Measurements from ENCODE around the gene ASAP2. TPM values are rescaled to one million over a fixed set of nuclear protein-coding genes. Genes with fewer than 3 reads are reported as not detected.

ASAP2 gene
- total and polyA plus RNA-seq, 9 of the 15 experiments (the other 6 are each of a cell fraction or from before 2014, with no cell fraction given) = 0.06 to 4.3 (median 3.1) TPM

DNA sequence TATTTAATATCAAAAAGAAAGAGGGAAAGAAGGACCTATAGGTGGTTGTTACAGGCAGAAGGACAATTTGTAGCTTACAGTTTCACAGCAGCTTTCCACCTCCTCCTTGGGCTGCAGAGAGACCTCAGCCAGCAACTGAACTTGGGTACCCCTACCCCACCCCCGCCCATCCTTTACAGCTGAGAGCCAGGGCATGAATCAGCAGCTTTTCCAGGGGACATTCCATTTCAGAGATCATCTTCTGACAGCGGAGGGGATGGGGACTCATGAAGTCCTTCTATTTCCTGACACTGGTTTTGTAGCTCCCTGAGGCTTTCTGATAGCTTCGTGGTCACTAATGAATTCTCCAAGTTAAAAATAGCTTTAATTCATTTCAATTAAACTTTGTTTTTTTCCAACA is 120.4 kb downstream of the ASAP2 start (continued):
- TF ChIP-seq RCOR1 (IDR thresholded peaks at IDR 0.05; ENCODE audit: borderline replicate concordance in 1 of 2, low read depth in 2 of 2, low read length in 2 of 2) (peak in 1 of 2 experiments; percentile 15; a peak in 1 of 4 replicates), MAFG (tag; conservative IDR thresholded peaks at IDR 0.05) (peak; percentile 45), ZNF316 (IDR thresholded peaks at IDR 0.05) (peak; percentile 16; the same call in 1 of the 2 replicates), HNRNPH1 (optimal IDR thresholded peaks at IDR 0.05; ENCODE audit: low read depth, low read length) (no peak)
- TF ChIP-seq, protein P1, sequence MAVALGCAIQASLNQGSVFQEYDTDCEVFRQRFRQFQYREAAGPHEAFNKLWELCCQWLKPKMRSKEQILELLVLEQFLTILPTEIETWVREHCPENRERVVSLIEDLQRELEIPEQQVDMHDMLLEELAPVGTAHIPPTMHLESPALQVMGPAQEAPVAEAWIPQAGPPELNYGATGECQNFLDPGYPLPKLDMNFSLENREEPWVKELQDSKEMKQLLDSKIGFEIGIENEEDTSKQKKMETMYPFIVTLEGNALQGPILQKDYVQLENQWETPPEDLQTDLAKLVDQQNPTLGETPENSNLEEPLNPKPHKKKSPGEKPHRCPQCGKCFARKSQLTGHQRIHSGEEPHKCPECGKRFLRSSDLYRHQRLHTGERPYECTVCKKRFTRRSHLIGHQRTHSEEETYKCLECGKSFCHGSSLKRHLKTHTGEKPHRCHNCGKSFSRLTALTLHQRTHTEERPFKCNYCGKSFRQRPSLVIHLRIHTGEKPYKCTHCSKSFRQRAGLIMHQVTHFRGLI (CRISPR knock-in tag; IDR thresholded peaks at IDR 0.05) = no peak
- TF ChIP-seq, protein P2, sequence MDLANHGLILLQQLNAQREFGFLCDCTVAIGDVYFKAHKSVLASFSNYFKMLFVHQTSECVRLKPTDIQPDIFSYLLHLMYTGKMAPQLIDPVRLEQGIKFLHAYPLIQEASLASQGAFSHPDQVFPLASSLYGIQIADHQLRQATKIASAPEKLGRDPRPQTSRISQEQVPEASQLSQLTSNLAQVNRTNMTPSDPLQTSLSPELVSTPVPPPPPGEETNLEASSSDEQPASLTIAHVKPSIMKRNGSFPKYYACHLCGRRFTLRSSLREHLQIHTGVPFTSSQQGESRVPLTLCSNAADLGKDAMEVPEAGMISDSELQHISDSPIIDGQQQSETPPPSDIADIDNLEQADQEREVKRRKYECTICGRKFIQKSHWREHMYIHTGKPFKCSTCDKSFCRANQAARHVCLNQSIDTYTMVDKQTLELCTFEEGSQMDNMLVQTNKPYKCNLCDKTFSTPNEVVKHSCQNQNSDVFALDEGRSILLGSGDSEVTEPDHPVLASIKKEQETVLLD (IDR thresholded peaks at IDR 0.05) = no peak

DNA sequence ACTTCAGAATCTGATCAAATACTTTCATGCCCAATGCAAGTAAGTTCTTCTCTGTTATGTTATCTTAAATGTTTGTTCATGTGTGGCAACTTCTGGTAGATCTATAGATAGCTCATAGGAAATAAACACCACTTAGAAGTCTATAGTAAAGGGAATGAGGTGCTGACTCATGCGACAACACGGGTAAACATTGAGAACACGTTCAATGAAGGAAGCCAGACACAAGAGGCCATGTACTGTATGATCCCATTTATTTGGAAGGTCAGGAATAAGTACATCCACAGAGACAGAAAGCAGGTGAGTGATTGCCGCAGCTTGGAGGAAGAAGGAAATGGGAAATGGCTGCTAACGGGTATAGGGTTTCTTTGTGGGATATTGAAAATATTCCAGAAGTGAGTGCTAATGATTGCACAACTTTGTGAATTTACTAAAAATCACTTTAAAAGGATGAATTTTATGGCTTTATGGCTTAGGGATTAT is 121.3 kb downstream of the ASAP2 start:
- Histone ChIP-seq H3K36me3 (ENCODE audit: control insufficient read depth, insufficient read depth, low read length) (no peaks in the 10 kb centered on the region; the same call in 2 of the 3 replicates), H3K9me3 (replicated peaks; ENCODE audit: control insufficient read depth, insufficient read depth, low read depth, low read length) (no peaks in the 10 kb centered on the region), H3K4me3 (no peak overlapping the region), H4K20me1 (replicated peaks; ENCODE audit: control insufficient read depth, insufficient read depth, low read length) (no peaks in the 10 kb centered on the region), H3K27ac (ENCODE audit: extremely low read depth, low read depth, low read length) (no peak overlapping the region), H3K27me3 (ENCODE audit: control insufficient read depth in 2 of 2, insufficient read depth in 2 of 2, low read length in 2 of 2) (peaks cover 0 to 8% of the 10 kb centered on the region in 2 experiments; a peak in 2 of 5 replicates), H3K4me2 (ENCODE audit: insufficient read depth, low read length) (no peak overlapping the region; the same call in 1 of the 2 replicates), H3K9ac (ENCODE audit: insufficient read depth in 1 of 2, low read depth in 2 of 2, low read length in 2 of 2) (no peak overlapping the region), H3K4me1 (replicated peaks in 1 of 2; ENCODE audit: control insufficient read depth in 2 of 2, insufficient read depth in 2 of 2, low read length in 2 of 2) (peaks cover 10 to 23% of the 10 kb centered on the region in 2 experiments), H3K9me1 (ENCODE audit: control insufficient read depth, insufficient read depth, low read length) (no peaks in the 10 kb centered on the region), H2AFZ (ENCODE audit: low read depth, low read length) (peak overlapping the region; percentile 46), H3K79me2 (ENCODE audit: control insufficient read depth, insufficient read depth, low read length) (no peaks in the 10 kb centered on the region)
- in situ Hi-C loops (cut with MboI) = no loop called here
- peak; percentile 57 for ATAC-seq
- intact Hi-C loops (cut with micrococcal nuclease) = no loop called here
- DNase-seq (ENCODE audit: extremely low read depth in 1 of 4, low spot score in 3 of 4) = peak in 2 of 4 experiments; percentile 22 to 25
- ChIA-PET POLR2A (interaction anchor here (0.6 to 0.9 kb wide), 2 partner anchors 13 to 646 kb away, joined by 3 read pairs; no protein-coding TSS in a partner anchor), CTCF (ENCODE audit: low intra/inter-chr PET ratio) (no interaction called here)
- FAIRE-seq = peak; percentile 35
- 40% methylated on average over 5 of the region's 5 CpGs for WGBS (ENCODE audit: insufficient coverage, low coverage, missing lambda C conversion rate)
- no TSS peak for BruUV-seq (replicated peaks)
- TF ChIP-seq PHF20 (IDR thresholded peaks at IDR 0.05; ENCODE audit: partially characterized antibody) = no peak
- TF ChIP-seq MXI1 (IDR thresholded peaks at IDR 0.05; ENCODE audit: low read depth, low read length) = no peak
- TF ChIP-seq ZSCAN29 (IDR thresholded peaks at IDR 0.05) = no peak
- TF ChIP-seq GTF2A2 (tag; IDR thresholded peaks at IDR 0.05) = no peak
- TF ChIP-seq RBM25 (IDR thresholded peaks at IDR 0.05; ENCODE audit: low read depth, low read length, severe bottlenecking) = no peak
- TF ChIP-seq, protein P3, sequence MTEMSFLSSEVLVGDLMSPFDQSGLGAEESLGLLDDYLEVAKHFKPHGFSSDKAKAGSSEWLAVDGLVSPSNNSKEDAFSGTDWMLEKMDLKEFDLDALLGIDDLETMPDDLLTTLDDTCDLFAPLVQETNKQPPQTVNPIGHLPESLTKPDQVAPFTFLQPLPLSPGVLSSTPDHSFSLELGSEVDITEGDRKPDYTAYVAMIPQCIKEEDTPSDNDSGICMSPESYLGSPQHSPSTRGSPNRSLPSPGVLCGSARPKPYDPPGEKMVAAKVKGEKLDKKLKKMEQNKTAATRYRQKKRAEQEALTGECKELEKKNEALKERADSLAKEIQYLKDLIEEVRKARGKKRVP (CRISPR knock-in tag; IDR thresholded peaks at IDR 0.05) = no peak
- TF ChIP-seq NFE2 (IDR thresholded peaks at IDR 0.05; ENCODE audit: low read depth) = peak; percentile 87
- no peak for TF ChIP-seq PTRF (tag; IDR thresholded peaks at IDR 0.05)
- TF ChIP-seq, protein P4, sequence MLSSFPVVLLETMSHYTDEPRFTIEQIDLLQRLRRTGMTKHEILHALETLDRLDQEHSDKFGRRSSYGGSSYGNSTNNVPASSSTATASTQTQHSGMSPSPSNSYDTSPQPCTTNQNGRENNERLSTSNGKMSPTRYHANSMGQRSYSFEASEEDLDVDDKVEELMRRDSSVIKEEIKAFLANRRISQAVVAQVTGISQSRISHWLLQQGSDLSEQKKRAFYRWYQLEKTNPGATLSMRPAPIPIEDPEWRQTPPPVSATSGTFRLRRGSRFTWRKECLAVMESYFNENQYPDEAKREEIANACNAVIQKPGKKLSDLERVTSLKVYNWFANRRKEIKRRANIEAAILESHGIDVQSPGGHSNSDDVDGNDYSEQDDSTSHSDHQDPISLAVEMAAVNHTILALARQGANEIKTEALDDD (IDR thresholded peaks at IDR 0.05) = no peak
- TF ChIP-seq LCOR (CRISPR knock-in tag; IDR thresholded peaks at IDR 0.05) = no peak
- TF ChIP-seq MAFF (IDR thresholded peaks at IDR 0.05; ENCODE audit: low read length) = peak; percentile 64; the same call in 1 of the 2 replicates
- TF ChIP-seq ZFP36 (IDR thresholded peaks at IDR 0.05; ENCODE audit: low read depth, low read length, partially characterized antibody) = no peak
- no peak for TF ChIP-seq RBM39 (optimal IDR thresholded peaks at IDR 0.05; ENCODE audit: low read depth, low read length)
